HCT116 (cell line): ENCODE measurements around the gene ARHGAP9. TPM values are rescaled to one million over a fixed set of nuclear protein-coding genes. Genes with fewer than 3 reads are reported as not detected.
"Not testable (repeated sequence)": the region's sequence is repeated elsewhere in the genome, so short reads cannot be mapped to it uniquely, and the experiment has no call there.

Experiments
- ATAC-seq: fragments of 200-7000 bp; cut with Tn5 transposase; 2 replicates; pipeline ENCODE4 v1.9.1; 2020; ENCODE audit warnings: mild to moderate bottlenecking, moderate library complexity
- BruUV-seq: library from RNA; stranded (reverse); fragments of 400-500 nt; replicated peaks from 2 replicates; lab custom pipeline; 2021; lab: Mats Ljungman, UMichigan
- CTCF ChIA-PET: fragments of 300-600 bp; sonication (Branson Sonifier 250); formaldehyde crosslinking; loops from one replicate; lab custom pipeline; 2021; ENCODE audit warnings: antibody characterized with exemption; lab: Charles Lee
- POLR2A ChIA-PET: fragments of 300-600, 350-600 bp; sonication (Branson Sonifier 250); formaldehyde crosslinking; loops from one replicate; lab custom pipeline; 2021; ENCODE audit warnings: antibody characterized with exemption; lab: Charles Lee
- RAD21 ChIA-PET, 2 experiments: fragments of 300-600 bp; sonication (Branson Sonifier 250); formaldehyde crosslinking; loops; one replicate each; lab custom pipeline; 2023; ENCODE audit warnings: low total read pairs in 2 of 2; ENCODE audit not compliant: uncharacterized antibody in 2 of 2, unreplicated experiment in 2 of 2, low non-redundant PET in 1 of 2; lab: Charles Lee
- DNase-seq: peaks from one replicate; pipeline ENCODE4 v3.0.0-alpha.2; 2010; ENCODE audit warnings: low read depth, low spot score
- H2AFZ ChIP-seq: fragments of 200-600 bp; shearing (Covaris generic), sonication (generic); 2 replicates; pipeline ENCODE4 v1.6.1; 2017; ENCODE audit warnings: low read depth, mixed run types, mixed read lengths, antibody characterized with exemption, low read length; ENCODE audit not compliant: poor library complexity, severe bottlenecking
- H3K27ac ChIP-seq: 2 replicates; pipeline ENCODE4 v1.5.1; 2012; ENCODE audit warnings: low read depth, low read length
- H3K27me3 ChIP-seq: fragments of 200-600 bp; sonication (generic); 2 replicates; pipeline ENCODE4 v1.6.1; 2016; ENCODE audit warnings: mixed run types, low read length, mixed read lengths; ENCODE audit not compliant: insufficient read depth
- H3K36me3 ChIP-seq, 2 experiments: fragments of 200-500 bp in 1 of 2; fragments of 200-600 bp in 1 of 2; sonication (Bioruptor generic) in 1 of 2; sonication (generic) in 1 of 2; 2 replicates each; pipeline versions ENCODE4 v1.5.1 to v1.6.1; 2014 to 2016; ENCODE audit warnings: low read length in 2 of 2, inconsistent platforms in 1 of 2, mixed read lengths in 1 of 2, mixed run types in 1 of 2; ENCODE audit not compliant: insufficient read depth in 2 of 2, control insufficient read depth in 1 of 2
- H3K4me1 ChIP-seq, 2 experiments: fragments of 200-600 bp in 1 of 2; sonication (generic) in 1 of 2; 2 replicates each; pipeline versions ENCODE4 v1.5.1 to v1.6.1; 2012 to 2017; ENCODE audit warnings: low read length in 2 of 2, inconsistent platforms in 1 of 2, mild to moderate bottlenecking in 1 of 2, mixed read lengths in 1 of 2, mixed run types in 1 of 2, moderate library complexity in 1 of 2; ENCODE audit not compliant: insufficient read depth in 2 of 2, control insufficient read depth in 1 of 2
- H3K4me2 ChIP-seq: fragments of 200-600 bp; sonication (generic); 2 replicates; pipeline ENCODE4 v1.6.1; 2017; ENCODE audit warnings: mixed run types, low read length, mixed read lengths
- H3K4me3 ChIP-seq, 2 experiments: fragments of 200-600 bp in 1 of 2; sonication (generic) in 1 of 2; replicated peaks in 1 of 2; 2 replicates each; pipeline ENCODE4 v1.5.1; 2011 to 2016; ENCODE audit warnings: low read length in 2 of 2, control low read depth in 1 of 2, low read depth in 1 of 2, mild to moderate bottlenecking in 1 of 2, mixed read lengths in 1 of 2, mixed run types in 1 of 2
- H3K79me2 ChIP-seq: fragments of 200-600 bp; sonication (generic); 2 replicates; pipeline ENCODE4 v1.6.1; 2017; ENCODE audit warnings: mild to moderate bottlenecking, mixed run types, low read length, moderate library complexity, mixed read lengths; ENCODE audit not compliant: insufficient read depth
- H3K9ac ChIP-seq: fragments of 200-600 bp; sonication (generic); 2 replicates; pipeline ENCODE4 v1.6.1; 2016; ENCODE audit warnings: low read length, mixed read lengths
- H3K9me2 ChIP-seq: fragments of 200-600 bp; sonication (generic), shearing (Covaris generic); 2 replicates; pipeline ENCODE4 v1.6.1; 2017; ENCODE audit warnings: mixed run types, mild to moderate bottlenecking, moderate library complexity; ENCODE audit not compliant: insufficient read depth
- H3K9me3 ChIP-seq, 2 experiments: fragments of 200-500 bp in 1 of 2; fragments of 200-600 bp in 1 of 2; sonication (Bioruptor generic) in 1 of 2; sonication (generic) in 1 of 2; 2 replicates each; pipeline ENCODE4 v1.6.1; 2014 to 2017; ENCODE audit warnings: low read length in 2 of 2, mixed read lengths in 2 of 2, inconsistent platforms in 1 of 2, low read depth in 1 of 2, mild to moderate bottlenecking in 1 of 2, mixed run types in 1 of 2, moderate library complexity in 1 of 2; ENCODE audit not compliant: control insufficient read depth in 1 of 2, insufficient read depth in 1 of 2
- H4K20me1 ChIP-seq: fragments of 200-600 bp; sonication (generic), shearing (Covaris generic); 2 replicates; pipeline ENCODE4 v1.6.1; 2017; ENCODE audit warnings: mixed run types, mild to moderate bottlenecking, moderate library complexity; ENCODE audit not compliant: insufficient read depth
- CBX3 ChIP-seq: IDR thresholded peaks from 2 replicates; pipeline ENCODE4 v1.6.1; 2012; ENCODE audit warnings: low read depth
- ELF1 ChIP-seq: IDR thresholded peaks from 2 replicates; pipeline ENCODE4 v1.6.1; 2012; ENCODE audit warnings: low read depth, borderline replicate concordance
- FOSL1 ChIP-seq: IDR thresholded peaks from 2 replicates; pipeline ENCODE4 v1.6.1; 2012; ENCODE audit warnings: low read depth
- SIN3A ChIP-seq: IDR thresholded peaks from 2 replicates; pipeline ENCODE4 v1.6.1; 2012; ENCODE audit warnings: low read depth
- SRF ChIP-seq: IDR thresholded peaks from 2 replicates; pipeline ENCODE4 v1.6.1; 2012; ENCODE audit warnings: low read depth
- ZNF274 ChIP-seq: fragments of 200-500 bp; sonication (Bioruptor generic); IDR thresholded peaks from 2 replicates; pipeline ENCODE4 v1.6.1; 2014; ENCODE audit warnings: mild to moderate bottlenecking, low read depth, low read length, inconsistent platforms
- intact Hi-C: fragments of 100-400 bp; cut with micrococcal nuclease; formaldehyde crosslinking; loops from 2 replicates; pipeline ENCODE4 v1.10.0; 2022
- total RNA-seq: library from RNA; stranded (reverse); gene quantifications from one replicate; pipeline ENCODE4 v1.2.1, GENCODE V29; 2021; ENCODE audit not compliant: unreplicated experiment
- TF ChIP-seq, protein P1 (sequence below): IDR thresholded peaks from 2 replicates; pipeline ENCODE4 v1.6.1; 2011; ENCODE audit warnings: mild to moderate bottlenecking, low read length, moderate library complexity; ENCODE audit not compliant: insufficient replicate concordance; ENCODE audit errors: extremely low read depth
- TF ChIP-seq, protein P2 (sequence below): IDR thresholded peaks from 2 replicates; pipeline ENCODE4 v1.6.1; 2012
- TF ChIP-seq, protein P3 (sequence below), 3 experiments: fragments of 200-600 bp in 1 of 3; sonication (generic) in 1 of 3; IDR thresholded peaks in 2 of 3; conservative IDR thresholded peaks in 1 of 3; 2 replicates each; pipeline ENCODE4 v1.5.1; 2012 to 2017; ENCODE audit warnings: low read depth in 2 of 3, low read length in 2 of 3, antibody characterized with exemption in 1 of 3, borderline replicate concordance in 1 of 3, control low read depth in 1 of 3, mild to moderate bottlenecking in 1 of 3, mixed read lengths in 1 of 3, mixed run types in 1 of 3, moderate library complexity in 1 of 3; ENCODE audit not compliant: insufficient read depth in 1 of 3
- TF ChIP-seq, protein P4 (sequence below): IDR thresholded peaks from 2 replicates; pipeline ENCODE4 v1.6.1; 2012; ENCODE audit warnings: low read depth

The ARHGAP9 gene
- total RNA-seq, 1 experiment from 2014 or later: 0.84 TPM

DNA sequence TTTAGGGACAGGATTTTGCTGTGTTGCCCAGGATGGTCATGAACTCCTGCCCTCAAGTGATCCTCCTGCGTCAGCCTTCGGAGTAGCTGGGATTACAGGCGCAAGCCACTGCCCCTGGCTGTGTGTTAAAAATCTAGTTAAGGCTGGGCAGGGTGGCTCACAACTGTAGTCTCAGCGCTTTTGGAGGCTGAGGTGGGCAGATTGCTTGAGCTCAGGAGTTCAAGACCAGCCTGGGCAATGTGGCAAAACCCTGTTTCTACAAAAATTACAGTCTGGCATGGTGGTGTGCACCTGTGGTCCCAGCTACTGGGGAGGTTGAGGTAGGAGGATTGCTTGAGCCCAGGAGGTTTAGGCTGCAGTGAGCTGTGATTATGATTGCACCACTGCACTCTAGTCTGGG lies 31.5 kb upstream of the ARHGAP9 start:
- ATAC-seq: no peak
- CTCF ChIA-PET: no interaction called here
- no peaks in the 10 kb centered on the region for H3K9me2 ChIP-seq
- H3K4me1 ChIP-seq: no peaks in the 10 kb centered on the region
- no peak overlapping the region for H3K27ac ChIP-seq
- no TSS peak for BruUV-seq
- H3K27me3 ChIP-seq: no peaks in the 10 kb centered on the region
- TF ChIP-seq CBX3: no peak
- no peak for TF ChIP-seq ELF1
- TF ChIP-seq SRF: no peak
- TF ChIP-seq, protein P1, sequence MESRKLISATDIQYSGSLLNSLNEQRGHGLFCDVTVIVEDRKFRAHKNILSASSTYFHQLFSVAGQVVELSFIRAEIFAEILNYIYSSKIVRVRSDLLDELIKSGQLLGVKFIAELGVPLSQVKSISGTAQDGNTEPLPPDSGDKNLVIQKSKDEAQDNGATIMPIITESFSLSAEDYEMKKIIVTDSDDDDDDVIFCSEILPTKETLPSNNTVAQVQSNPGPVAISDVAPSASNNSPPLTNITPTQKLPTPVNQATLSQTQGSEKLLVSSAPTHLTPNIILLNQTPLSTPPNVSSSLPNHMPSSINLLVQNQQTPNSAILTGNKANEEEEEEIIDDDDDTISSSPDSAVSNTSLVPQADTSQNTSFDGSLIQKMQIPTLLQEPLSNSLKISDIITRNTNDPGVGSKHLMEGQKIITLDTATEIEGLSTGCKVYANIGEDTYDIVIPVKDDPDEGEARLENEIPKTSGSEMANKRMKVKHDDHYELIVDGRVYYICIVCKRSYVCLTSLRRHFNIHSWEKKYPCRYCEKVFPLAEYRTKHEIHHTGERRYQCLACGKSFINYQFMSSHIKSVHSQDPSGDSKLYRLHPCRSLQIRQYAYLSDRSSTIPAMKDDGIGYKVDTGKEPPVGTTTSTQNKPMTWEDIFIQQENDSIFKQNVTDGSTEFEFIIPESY: no peak
- TF ChIP-seq, protein P2, sequence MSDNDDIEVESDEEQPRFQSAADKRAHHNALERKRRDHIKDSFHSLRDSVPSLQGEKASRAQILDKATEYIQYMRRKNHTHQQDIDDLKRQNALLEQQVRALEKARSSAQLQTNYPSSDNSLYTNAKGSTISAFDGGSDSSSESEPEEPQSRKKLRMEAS: no peak
- no peak for TF ChIP-seq SIN3A
- TF ChIP-seq, protein P3, sequence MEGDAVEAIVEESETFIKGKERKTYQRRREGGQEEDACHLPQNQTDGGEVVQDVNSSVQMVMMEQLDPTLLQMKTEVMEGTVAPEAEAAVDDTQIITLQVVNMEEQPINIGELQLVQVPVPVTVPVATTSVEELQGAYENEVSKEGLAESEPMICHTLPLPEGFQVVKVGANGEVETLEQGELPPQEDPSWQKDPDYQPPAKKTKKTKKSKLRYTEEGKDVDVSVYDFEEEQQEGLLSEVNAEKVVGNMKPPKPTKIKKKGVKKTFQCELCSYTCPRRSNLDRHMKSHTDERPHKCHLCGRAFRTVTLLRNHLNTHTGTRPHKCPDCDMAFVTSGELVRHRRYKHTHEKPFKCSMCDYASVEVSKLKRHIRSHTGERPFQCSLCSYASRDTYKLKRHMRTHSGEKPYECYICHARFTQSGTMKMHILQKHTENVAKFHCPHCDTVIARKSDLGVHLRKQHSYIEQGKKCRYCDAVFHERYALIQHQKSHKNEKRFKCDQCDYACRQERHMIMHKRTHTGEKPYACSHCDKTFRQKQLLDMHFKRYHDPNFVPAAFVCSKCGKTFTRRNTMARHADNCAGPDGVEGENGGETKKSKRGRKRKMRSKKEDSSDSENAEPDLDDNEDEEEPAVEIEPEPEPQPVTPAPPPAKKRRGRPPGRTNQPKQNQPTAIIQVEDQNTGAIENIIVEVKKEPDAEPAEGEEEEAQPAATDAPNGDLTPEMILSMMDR (IDR thresholded peaks at IDR 0.05 in 2 of 3, conservative IDR thresholded peaks at IDR 0.05 in 1 of 3; ENCODE audit: borderline replicate concordance in 1 of 3, insufficient read depth in 1 of 3, low read depth in 2 of 3, low read length in 2 of 3): no peak
- TF ChIP-seq ZNF274: no peak
- TF ChIP-seq, protein P4, sequence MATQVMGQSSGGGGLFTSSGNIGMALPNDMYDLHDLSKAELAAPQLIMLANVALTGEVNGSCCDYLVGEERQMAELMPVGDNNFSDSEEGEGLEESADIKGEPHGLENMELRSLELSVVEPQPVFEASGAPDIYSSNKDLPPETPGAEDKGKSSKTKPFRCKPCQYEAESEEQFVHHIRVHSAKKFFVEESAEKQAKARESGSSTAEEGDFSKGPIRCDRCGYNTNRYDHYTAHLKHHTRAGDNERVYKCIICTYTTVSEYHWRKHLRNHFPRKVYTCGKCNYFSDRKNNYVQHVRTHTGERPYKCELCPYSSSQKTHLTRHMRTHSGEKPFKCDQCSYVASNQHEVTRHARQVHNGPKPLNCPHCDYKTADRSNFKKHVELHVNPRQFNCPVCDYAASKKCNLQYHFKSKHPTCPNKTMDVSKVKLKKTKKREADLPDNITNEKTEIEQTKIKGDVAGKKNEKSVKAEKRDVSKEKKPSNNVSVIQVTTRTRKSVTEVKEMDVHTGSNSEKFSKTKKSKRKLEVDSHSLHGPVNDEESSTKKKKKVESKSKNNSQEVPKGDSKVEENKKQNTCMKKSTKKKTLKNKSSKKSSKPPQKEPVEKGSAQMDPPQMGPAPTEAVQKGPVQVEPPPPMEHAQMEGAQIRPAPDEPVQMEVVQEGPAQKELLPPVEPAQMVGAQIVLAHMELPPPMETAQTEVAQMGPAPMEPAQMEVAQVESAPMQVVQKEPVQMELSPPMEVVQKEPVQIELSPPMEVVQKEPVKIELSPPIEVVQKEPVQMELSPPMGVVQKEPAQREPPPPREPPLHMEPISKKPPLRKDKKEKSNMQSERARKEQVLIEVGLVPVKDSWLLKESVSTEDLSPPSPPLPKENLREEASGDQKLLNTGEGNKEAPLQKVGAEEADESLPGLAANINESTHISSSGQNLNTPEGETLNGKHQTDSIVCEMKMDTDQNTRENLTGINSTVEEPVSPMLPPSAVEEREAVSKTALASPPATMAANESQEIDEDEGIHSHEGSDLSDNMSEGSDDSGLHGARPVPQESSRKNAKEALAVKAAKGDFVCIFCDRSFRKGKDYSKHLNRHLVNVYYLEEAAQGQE: no peak
- no peak for TF ChIP-seq FOSL1
- peaks cover 7% of the 10 kb centered on the region; the same call in 1 of the 2 replicates for H3K79me2 ChIP-seq
- peaks cover 36 to 45% of the 10 kb centered on the region in 2 experiments; a peak in 3 of 4 replicates for H3K36me3 ChIP-seq
- RAD21 ChIA-PET: no interaction called here
- H2AFZ ChIP-seq: no peak overlapping the region
- intact Hi-C loops: no loop called here
- no peak overlapping the region for H3K4me2 ChIP-seq
- H3K9me3 ChIP-seq: no peaks in the 10 kb centered on the region
- H3K4me3 ChIP-seq: no peak overlapping the region
- POLR2A ChIA-PET: interaction anchor here (2.1 kb wide), 1 partner anchor 9 kb away, joined by 7 read pairs; the partner anchor contains the start of gene DDIT3
- H4K20me1 ChIP-seq: no peaks in the 10 kb centered on the region
- no peak overlapping the region for H3K9ac ChIP-seq
- no peak for DNase-seq

DNA sequence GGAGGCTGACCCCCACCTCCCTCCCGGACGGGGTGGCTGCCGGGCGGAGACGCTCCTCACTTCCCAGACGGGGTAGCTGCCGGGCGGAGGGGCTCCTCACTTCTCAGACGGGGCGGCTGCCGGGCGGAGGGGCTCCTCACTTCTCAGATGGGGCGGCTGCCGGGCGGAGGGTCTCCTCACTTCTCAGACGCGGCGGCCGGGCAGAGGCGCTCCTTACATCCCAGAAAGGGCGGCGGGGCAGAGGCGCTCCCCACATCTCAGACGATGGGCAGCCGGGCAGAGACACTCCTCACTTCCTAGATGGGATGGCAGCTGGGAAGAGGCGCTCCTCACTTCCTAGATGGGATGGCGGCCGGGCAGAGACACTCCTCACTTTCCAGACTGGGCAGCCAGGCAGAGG lies 28.1 kb upstream of the ARHGAP9 start:
- BruUV-seq, H3K9ac ChIP-seq, H3K27ac ChIP-seq, intact Hi-C loops, POLR2A ChIA-PET, ATAC-seq, H3K9me2 ChIP-seq, H3K4me2 ChIP-seq, H3K4me3 ChIP-seq, H3K27me3 ChIP-seq, H3K79me2 ChIP-seq, H3K4me1 ChIP-seq, H2AFZ ChIP-seq, CTCF ChIA-PET, DNase-seq, H4K20me1 ChIP-seq, H3K9me3 ChIP-seq, RAD21 ChIA-PET: not testable (repeated sequence)
- peaks cover 28 to 48% of the 10 kb centered on the region in 2 experiments; a peak in 3 of 4 replicates for H3K36me3 ChIP-seq
